Esophagus muscularis mucosa (tissue), 3 donors: ENCODE results near the gene SORCS2.

Experiments
- CTCF ChIP-seq, 3 experiments: fragments of 200-600 bp in 2 of 3; fragments of 450-650 bp in 1 of 3; sonication (generic) in 2 of 3; IDR thresholded peaks; one replicate each; pipeline ENCODE4 v1.5.1; 2017 to 2019; ENCODE audit warnings: antibody characterized with exemption in 3 of 3, mild to moderate bottlenecking in 2 of 3, moderate library complexity in 1 of 3
- POLR2A ChIP-seq: fragments of 450-650 bp; IDR thresholded peaks from one replicate; pipeline ENCODE4 v1.6.1; 2017; ENCODE audit warnings: antibody characterized with exemption, moderate library complexity, mild to moderate bottlenecking, low read depth

GRCh38 chr4:7514281-7514680 lies 321.9 kb downstream of the SORCS2 start:
- TF ChIP-seq POLR2A (no peak), CTCF (IDR thresholded peaks at IDR 0.05) (no peak)
